ENCODE data around the gene LRRIQ4.

Gene LRRIQ4

DNA sequence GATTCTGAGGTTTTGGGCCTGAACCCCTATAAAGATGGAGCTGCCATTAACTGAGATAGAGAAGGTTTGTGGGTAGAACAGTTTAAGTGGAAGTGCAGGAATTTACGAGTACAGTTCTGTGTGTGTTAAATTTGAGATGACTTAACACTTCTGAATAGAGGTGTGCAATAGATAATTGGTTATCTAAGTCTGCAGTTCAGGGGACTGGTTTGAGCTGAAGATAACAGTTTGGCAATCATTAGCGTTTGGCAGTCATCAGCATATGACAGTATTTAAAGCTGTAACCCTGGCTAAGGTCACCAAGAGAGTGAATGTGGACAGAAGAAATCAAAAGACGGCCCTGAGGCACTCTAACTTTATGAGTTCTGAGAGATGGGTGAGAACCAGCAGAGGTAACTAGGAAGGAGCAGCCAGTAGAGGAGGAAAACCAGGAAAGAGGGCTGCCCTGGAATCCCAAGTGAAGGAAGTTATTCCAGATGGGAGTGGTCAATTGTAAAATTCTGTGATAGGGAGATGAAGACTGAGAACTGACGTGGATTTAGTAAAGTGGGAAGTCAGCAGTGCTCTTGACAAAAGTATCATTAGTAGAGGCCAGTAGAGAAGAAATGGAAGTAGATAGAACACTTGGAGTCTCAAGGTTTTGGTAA is 31.3 kb upstream of the LRRIQ4 start:
- Histone ChIP-seq H3K9ac (ENCODE audit: low read length) (no peak overlapping the region), H3K79me2 (ENCODE audit: low read length) (peaks cover 7% of the 10 kb centered on the region), H2AFZ (ENCODE audit: low read depth, low read length) (no peak overlapping the region), H3K9me3 (ENCODE audit: insufficient read depth, low read length) (no peaks in the 10 kb centered on the region), H3K4me2 (ENCODE audit: low read length) (no peak overlapping the region), H4K20me1 (ENCODE audit: insufficient read depth, low read length) (no peaks in the 10 kb centered on the region; the same call in 1 of the 2 replicates), H3K4me3 (ENCODE audit: low read length) (no peak overlapping the region), H3K27me3 (ENCODE audit: low read depth, low read length) (no peaks in the 10 kb centered on the region), H3K36me3 (replicated peaks; ENCODE audit: low read depth, low read length) (peaks cover 69% of the 10 kb centered on the region), H3K4me1 (ENCODE audit: low read length) (no peaks in the 10 kb centered on the region), H3K27ac (ENCODE audit: low read length) (no peak overlapping the region)
- TF ChIP-seq, protein P1, sequence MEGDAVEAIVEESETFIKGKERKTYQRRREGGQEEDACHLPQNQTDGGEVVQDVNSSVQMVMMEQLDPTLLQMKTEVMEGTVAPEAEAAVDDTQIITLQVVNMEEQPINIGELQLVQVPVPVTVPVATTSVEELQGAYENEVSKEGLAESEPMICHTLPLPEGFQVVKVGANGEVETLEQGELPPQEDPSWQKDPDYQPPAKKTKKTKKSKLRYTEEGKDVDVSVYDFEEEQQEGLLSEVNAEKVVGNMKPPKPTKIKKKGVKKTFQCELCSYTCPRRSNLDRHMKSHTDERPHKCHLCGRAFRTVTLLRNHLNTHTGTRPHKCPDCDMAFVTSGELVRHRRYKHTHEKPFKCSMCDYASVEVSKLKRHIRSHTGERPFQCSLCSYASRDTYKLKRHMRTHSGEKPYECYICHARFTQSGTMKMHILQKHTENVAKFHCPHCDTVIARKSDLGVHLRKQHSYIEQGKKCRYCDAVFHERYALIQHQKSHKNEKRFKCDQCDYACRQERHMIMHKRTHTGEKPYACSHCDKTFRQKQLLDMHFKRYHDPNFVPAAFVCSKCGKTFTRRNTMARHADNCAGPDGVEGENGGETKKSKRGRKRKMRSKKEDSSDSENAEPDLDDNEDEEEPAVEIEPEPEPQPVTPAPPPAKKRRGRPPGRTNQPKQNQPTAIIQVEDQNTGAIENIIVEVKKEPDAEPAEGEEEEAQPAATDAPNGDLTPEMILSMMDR (IDR thresholded peaks at IDR 0.05; ENCODE audit: low read depth, low read length): no peak
- TF ChIP-seq EZH2phosphoT487 (IDR thresholded peaks at IDR 0.05; ENCODE audit: low read depth): no peak

DNA sequence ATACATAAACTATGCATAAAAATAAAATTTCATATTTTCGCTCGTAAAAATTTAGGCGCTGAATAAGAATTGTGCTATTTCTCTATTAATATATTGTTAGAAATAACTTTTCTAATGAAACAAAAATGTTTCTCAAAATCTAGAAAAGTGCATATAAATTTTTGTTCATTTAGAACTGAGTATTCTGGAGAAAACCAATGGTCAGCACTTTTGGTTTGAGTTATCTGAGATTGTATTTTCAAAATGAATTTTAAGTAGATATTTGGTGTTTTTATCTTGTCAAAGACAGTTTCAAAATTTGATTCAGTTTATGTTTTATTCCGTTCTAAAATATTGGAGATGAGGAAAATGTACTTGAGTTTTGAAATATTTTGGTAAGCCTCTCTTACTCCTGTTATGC is 25.6 kb upstream of the LRRIQ4 start:
- H3K4me1 ChIP-seq (ENCODE audit: low read length): no peaks in the 10 kb centered on the region
- H4K20me1 ChIP-seq (ENCODE audit: insufficient read depth, low read length): no peaks in the 10 kb centered on the region
- no peak overlapping the region for H3K4me3 ChIP-seq (ENCODE audit: low read length)
- no peaks in the 10 kb centered on the region for H3K27me3 ChIP-seq (ENCODE audit: low read depth, low read length)
- no peak overlapping the region for H3K9ac ChIP-seq (ENCODE audit: low read length)
- H3K36me3 ChIP-seq (replicated peaks; ENCODE audit: low read depth, low read length): peaks cover 37% of the 10 kb centered on the region
- H3K9me3 ChIP-seq (ENCODE audit: insufficient read depth, low read length): no peaks in the 10 kb centered on the region
- no peak overlapping the region for H3K4me2 ChIP-seq (ENCODE audit: low read length)
- TF ChIP-seq EZH2phosphoT487 (IDR thresholded peaks at IDR 0.05; ENCODE audit: low read depth): no peak
- TF ChIP-seq, protein P1 (IDR thresholded peaks at IDR 0.05; ENCODE audit: low read depth, low read length): no peak
- H3K79me2 ChIP-seq (ENCODE audit: low read length): no peaks in the 10 kb centered on the region
- no peak overlapping the region for H2AFZ ChIP-seq (ENCODE audit: low read depth, low read length)
- H3K27ac ChIP-seq (ENCODE audit: low read length): no peak overlapping the region

DNA sequence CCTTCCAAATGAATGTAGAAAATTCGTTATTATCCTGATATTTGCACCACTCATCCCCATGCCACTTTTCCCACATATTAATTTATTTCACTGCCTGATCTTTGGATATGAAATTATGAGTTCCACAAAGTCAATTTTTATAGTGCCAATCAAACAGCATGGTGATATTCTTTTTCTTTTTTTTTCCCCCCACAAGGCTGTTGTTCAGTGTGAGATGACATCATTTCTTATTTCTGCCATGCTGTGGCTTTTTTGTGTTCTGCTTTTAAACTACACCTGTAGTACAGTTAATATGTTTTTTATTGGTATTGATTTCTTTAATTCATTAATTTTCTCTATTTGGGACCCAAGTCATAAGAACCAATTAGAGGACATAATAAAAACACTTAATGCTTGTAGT is 24.9 kb upstream of the LRRIQ4 start:
- no peak overlapping the region for H3K4me2 ChIP-seq (ENCODE audit: low read length)
- peaks cover 39% of the 10 kb centered on the region for H3K36me3 ChIP-seq (replicated peaks; ENCODE audit: low read depth, low read length)
- no peaks in the 10 kb centered on the region for H3K27me3 ChIP-seq (ENCODE audit: low read depth, low read length)
- no peak overlapping the region for H2AFZ ChIP-seq (ENCODE audit: low read depth, low read length)
- no peaks in the 10 kb centered on the region for H3K4me1 ChIP-seq (ENCODE audit: low read length)
- TF ChIP-seq EZH2phosphoT487 (IDR thresholded peaks at IDR 0.05; ENCODE audit: low read depth): no peak
- TF ChIP-seq, protein P1 (IDR thresholded peaks at IDR 0.05; ENCODE audit: low read depth, low read length): no peak
- no peak overlapping the region for H3K9ac ChIP-seq (ENCODE audit: low read length)
- no peaks in the 10 kb centered on the region for H4K20me1 ChIP-seq (ENCODE audit: insufficient read depth, low read length)
- H3K9me3 ChIP-seq (ENCODE audit: insufficient read depth, low read length): no peaks in the 10 kb centered on the region
- H3K79me2 ChIP-seq (ENCODE audit: low read length): no peaks in the 10 kb centered on the region
- no peak overlapping the region for H3K4me3 ChIP-seq (ENCODE audit: low read length)
- H3K27ac ChIP-seq (ENCODE audit: low read length): no peak overlapping the region

DNA sequence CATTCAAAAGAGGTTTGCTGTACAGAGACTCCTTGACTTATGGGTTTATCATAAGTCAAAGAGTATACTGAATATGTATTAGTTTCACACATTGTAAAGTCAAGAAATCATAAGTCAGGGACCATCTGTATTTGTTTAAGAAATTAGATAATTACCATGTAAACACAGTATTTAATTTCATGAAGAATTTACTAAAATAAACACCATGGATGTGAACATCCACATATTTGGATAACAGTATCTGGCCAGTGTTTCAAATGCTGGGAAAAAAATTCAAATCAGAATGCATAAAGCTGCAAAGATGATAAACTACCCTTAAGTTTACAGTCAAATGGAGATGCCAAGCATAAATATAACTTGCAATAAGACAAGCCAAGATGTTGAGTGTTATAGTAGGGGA is 22.5 kb upstream of the LRRIQ4 start:
- Histone ChIP-seq H3K4me3 (ENCODE audit: low read length) (no peak overlapping the region), H3K9me3 (ENCODE audit: insufficient read depth, low read length) (no peaks in the 10 kb centered on the region), H3K36me3 (replicated peaks; ENCODE audit: low read depth, low read length) (peaks cover 32% of the 10 kb centered on the region), H4K20me1 (ENCODE audit: insufficient read depth, low read length) (no peaks in the 10 kb centered on the region), H2AFZ (ENCODE audit: low read depth, low read length) (no peak overlapping the region), H3K4me1 (ENCODE audit: low read length) (no peaks in the 10 kb centered on the region), H3K9ac (ENCODE audit: low read length) (no peak overlapping the region), H3K79me2 (ENCODE audit: low read length) (no peaks in the 10 kb centered on the region), H3K4me2 (ENCODE audit: low read length) (no peak overlapping the region), H3K27ac (ENCODE audit: low read length) (no peak overlapping the region), H3K27me3 (ENCODE audit: low read depth, low read length) (no peaks in the 10 kb centered on the region)
- TF ChIP-seq, protein P1 (IDR thresholded peaks at IDR 0.05; ENCODE audit: low read depth, low read length): no peak
- TF ChIP-seq EZH2phosphoT487 (IDR thresholded peaks at IDR 0.05; ENCODE audit: low read depth): no peak
